OCI-LY7 (cell line): Measurements from ENCODE around the gene NDUFC2. TPM values are rescaled to one million over a fixed set of nuclear protein-coding genes. Genes with fewer than 3 reads are reported as not detected.

Experiments used
- BruUV-seq: library from RNA; stranded (reverse); fragments of 400-500 nt; replicated peaks from 2 replicates; lab custom pipeline; 2021; lab: Mats Ljungman, UMichigan
- CTCF ChIA-PET: fragments of 300-600 bp; sonication (Branson Sonifier 250); formaldehyde crosslinking; loops from one replicate; lab custom pipeline; 2022; ENCODE audit warnings: antibody characterized with exemption; ENCODE audit not compliant: unreplicated experiment; lab: Charles Lee
- POLR2A ChIA-PET: fragments of 300-600 bp; sonication (Branson Sonifier 250); formaldehyde crosslinking; loops from one replicate; lab custom pipeline; 2022; ENCODE audit warnings: antibody characterized with exemption; lab: Charles Lee
- DNase-seq: peaks from one replicate; pipeline ENCODE4 v3.0.0-alpha.2; 2015; ENCODE audit warnings: low spot score
- H2AFZ ChIP-seq: fragments of 200-600 bp; sonication (generic), shearing (Covaris generic); 2 replicates; pipeline ENCODE4 v1.6.1; 2014; ENCODE audit warnings: mild to moderate bottlenecking, antibody characterized with exemption, low read length, moderate library complexity
- H3K27ac ChIP-seq: fragments of 200-600 bp; sonication (generic); 2 replicates; pipeline ENCODE4 v1.5.1; 2014; ENCODE audit warnings: mixed run types, low read depth, mild to moderate bottlenecking, moderate library complexity, low read length, inconsistent platforms; ENCODE audit not compliant: poor library complexity, severe bottlenecking
- H3K36me3 ChIP-seq: fragments of 200-600 bp; sonication (generic); 2 replicates; pipeline ENCODE4 v1.6.1; 2014; ENCODE audit warnings: mild to moderate bottlenecking, antibody characterized with exemption, low read length, moderate library complexity, mixed read lengths; ENCODE audit not compliant: insufficient read depth
- H3K4me1 ChIP-seq: fragments of 200-600 bp; sonication (generic); 2 replicates; pipeline ENCODE4 v1.5.1; 2014; ENCODE audit warnings: mild to moderate bottlenecking, low read length; ENCODE audit not compliant: insufficient read depth, poor library complexity, severe bottlenecking
- H3K4me2 ChIP-seq: fragments of 200-600 bp; sonication (generic); 2 replicates; pipeline ENCODE4 v1.6.1; 2014; ENCODE audit warnings: mild to moderate bottlenecking, low read length
- H3K4me3 ChIP-seq: fragments of 200-600 bp; sonication (generic); 2 replicates; pipeline ENCODE4 v1.5.1; 2014; ENCODE audit warnings: mild to moderate bottlenecking, low read depth, low read length; ENCODE audit not compliant: poor library complexity, severe bottlenecking
- H3K79me2 ChIP-seq: fragments of 200-600 bp; sonication (generic); 2 replicates; pipeline ENCODE4 v1.6.1; 2016; ENCODE audit warnings: low read depth, mild to moderate bottlenecking, low read length, moderate library complexity, mixed read lengths; ENCODE audit not compliant: insufficient read depth
- H3K9me2 ChIP-seq: fragments of 200-600 bp; sonication (generic); 2 replicates; pipeline ENCODE4 v1.6.1; 2016; ENCODE audit warnings: mild to moderate bottlenecking, low read length, mixed read lengths; ENCODE audit not compliant: insufficient read depth
- H3K9me3 ChIP-seq: fragments of 200-600 bp; sonication (generic); 2 replicates; pipeline ENCODE4 v1.6.1; 2014; ENCODE audit warnings: mild to moderate bottlenecking, mixed run types, low read length, mixed read lengths
- H4K20me1 ChIP-seq: fragments of 200-600 bp; sonication (generic); 2 replicates; pipeline ENCODE4 v1.6.1; 2014; ENCODE audit warnings: mild to moderate bottlenecking, antibody characterized with exemption, low read length, moderate library complexity, mixed read lengths; ENCODE audit not compliant: insufficient read depth
- EZH2phosphoT487 ChIP-seq: fragments of 200-600 bp; sonication (generic); IDR thresholded peaks from 2 replicates; pipeline ENCODE4 v1.6.1; 2018; ENCODE audit warnings: low read depth, borderline replicate concordance, mild to moderate bottlenecking, mixed run types, antibody characterized with exemption, low read length, moderate library complexity, mixed read lengths
- intact Hi-C: fragments of 100-400 bp; cut with micrococcal nuclease; formaldehyde crosslinking; loops from one replicate; pipeline ENCODE4 v1.10.0; 2022; ENCODE audit not compliant: unreplicated experiment
- total RNA-seq, 2 experiments: library from RNA; depleted of rRNA in 1 of 2; stranded (reverse); fragments of >200 nt in 1 of 2; shearing (Covaris generic) in 1 of 2; gene quantifications; 2 replicates each; pipeline ENCODE4 v1.2.3, GENCODE V29; 2014 to 2022
- TF ChIP-seq, protein P1 (sequence below): fragments of 200-600 bp; sonication (generic); conservative IDR thresholded peaks from 2 replicates; pipeline ENCODE4 v1.5.1; 2014; ENCODE audit warnings: mild to moderate bottlenecking, antibody characterized with exemption, low read length, moderate library complexity, mixed read lengths

NDUFC2 gene
- total RNA-seq, 2 experiments from 2014 or later, result 53.3 to 95.7 TPM

DNA sequence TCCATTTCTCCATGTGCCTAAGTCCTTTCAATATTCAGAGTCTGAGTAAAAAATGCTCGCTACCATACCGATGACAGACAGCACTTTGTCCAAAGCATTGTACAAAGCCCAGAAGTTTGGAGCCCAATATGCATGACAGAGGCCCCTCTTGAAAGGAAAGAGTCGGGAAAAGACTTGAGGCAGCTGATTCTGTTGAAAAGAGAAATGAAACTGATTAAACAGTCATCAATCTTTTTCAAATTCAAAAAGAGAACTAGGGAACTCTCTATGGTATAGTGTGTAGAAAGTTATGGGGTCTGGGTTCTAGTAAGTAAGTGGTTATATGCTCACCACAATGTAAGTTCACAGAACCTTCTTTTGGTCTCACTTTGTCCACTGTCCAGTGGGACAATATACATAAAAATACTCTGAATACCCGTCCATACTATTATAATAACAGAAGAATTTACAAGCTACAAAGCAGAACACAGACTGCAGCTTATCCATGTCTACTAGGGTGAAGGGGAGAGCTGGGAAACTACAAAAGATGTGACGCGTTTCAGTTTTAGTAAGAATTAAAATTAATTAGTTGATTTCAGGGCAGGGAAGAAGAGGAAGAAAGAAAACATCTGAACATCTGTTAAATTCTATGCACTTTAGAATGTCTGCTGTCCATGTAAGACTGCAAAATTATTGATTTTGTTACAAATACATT is 33.1 kb upstream of the NDUFC2 start:
- intact Hi-C loops, result no loop called here
- TF ChIP-seq EZH2phosphoT487, result no peak
- TF ChIP-seq, protein P1, sequence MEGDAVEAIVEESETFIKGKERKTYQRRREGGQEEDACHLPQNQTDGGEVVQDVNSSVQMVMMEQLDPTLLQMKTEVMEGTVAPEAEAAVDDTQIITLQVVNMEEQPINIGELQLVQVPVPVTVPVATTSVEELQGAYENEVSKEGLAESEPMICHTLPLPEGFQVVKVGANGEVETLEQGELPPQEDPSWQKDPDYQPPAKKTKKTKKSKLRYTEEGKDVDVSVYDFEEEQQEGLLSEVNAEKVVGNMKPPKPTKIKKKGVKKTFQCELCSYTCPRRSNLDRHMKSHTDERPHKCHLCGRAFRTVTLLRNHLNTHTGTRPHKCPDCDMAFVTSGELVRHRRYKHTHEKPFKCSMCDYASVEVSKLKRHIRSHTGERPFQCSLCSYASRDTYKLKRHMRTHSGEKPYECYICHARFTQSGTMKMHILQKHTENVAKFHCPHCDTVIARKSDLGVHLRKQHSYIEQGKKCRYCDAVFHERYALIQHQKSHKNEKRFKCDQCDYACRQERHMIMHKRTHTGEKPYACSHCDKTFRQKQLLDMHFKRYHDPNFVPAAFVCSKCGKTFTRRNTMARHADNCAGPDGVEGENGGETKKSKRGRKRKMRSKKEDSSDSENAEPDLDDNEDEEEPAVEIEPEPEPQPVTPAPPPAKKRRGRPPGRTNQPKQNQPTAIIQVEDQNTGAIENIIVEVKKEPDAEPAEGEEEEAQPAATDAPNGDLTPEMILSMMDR, result no peak
- Histone ChIP-seq H3K4me3 (no peak overlapping the region), H3K4me1 (peaks cover 8% of the 10 kb centered on the region), H3K4me2 (no peak overlapping the region), H3K9me2 (no peaks in the 10 kb centered on the region), H3K9me3 (no peaks in the 10 kb centered on the region), H3K27ac (no peak overlapping the region), H3K36me3 (peaks cover 67% of the 10 kb centered on the region), H3K79me2 (no peaks in the 10 kb centered on the region), H2AFZ (no peak overlapping the region), H4K20me1 (no peaks in the 10 kb centered on the region)
- CTCF ChIA-PET, result no interaction called here
- POLR2A ChIA-PET, result interaction anchor here (0.7 kb wide), 1 partner anchor 161 kb away, joined by 3 read pairs; no protein-coding TSS in a partner anchor
- BruUV-seq, result no TSS peak
- DNase-seq, result no peak

DNA sequence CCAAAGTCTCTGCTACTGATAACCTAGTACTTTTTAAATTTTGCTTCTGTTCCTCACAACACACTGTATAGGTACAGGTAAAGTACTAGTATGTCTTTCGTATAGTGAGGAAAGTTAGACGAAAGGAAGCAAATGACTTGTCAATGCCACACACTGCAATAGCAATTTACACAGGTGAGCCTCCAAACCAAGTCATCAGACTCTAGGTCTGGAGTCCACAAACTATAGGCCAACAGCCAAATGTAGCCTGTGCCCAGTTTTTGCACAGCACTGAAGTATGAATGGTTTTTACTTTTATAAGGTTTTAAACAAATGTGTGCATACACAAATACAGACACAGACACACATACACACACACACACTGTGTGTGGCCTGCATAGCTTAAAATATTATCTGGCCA is 31.6 kb upstream of the NDUFC2 start:
- intact Hi-C loops, result no loop called here
- no peak for DNase-seq
- H3K36me3 ChIP-seq, result peaks cover 62% of the 10 kb centered on the region
- ChIA-PET POLR2A (no interaction called here), CTCF (no interaction called here)
- no peak overlapping the region for H3K27ac ChIP-seq
- H3K9me3 ChIP-seq, result no peaks in the 10 kb centered on the region
- no peak overlapping the region for H2AFZ ChIP-seq
- no peak overlapping the region for H3K4me2 ChIP-seq
- no peaks in the 10 kb centered on the region for H3K79me2 ChIP-seq
- TF ChIP-seq, protein P1, result no peak
- no peak for TF ChIP-seq EZH2phosphoT487
- H3K4me3 ChIP-seq, result no peak overlapping the region
- H4K20me1 ChIP-seq, result no peaks in the 10 kb centered on the region
- peaks cover 8% of the 10 kb centered on the region for H3K4me1 ChIP-seq
- no peaks in the 10 kb centered on the region for H3K9me2 ChIP-seq
- no TSS peak for BruUV-seq

DNA sequence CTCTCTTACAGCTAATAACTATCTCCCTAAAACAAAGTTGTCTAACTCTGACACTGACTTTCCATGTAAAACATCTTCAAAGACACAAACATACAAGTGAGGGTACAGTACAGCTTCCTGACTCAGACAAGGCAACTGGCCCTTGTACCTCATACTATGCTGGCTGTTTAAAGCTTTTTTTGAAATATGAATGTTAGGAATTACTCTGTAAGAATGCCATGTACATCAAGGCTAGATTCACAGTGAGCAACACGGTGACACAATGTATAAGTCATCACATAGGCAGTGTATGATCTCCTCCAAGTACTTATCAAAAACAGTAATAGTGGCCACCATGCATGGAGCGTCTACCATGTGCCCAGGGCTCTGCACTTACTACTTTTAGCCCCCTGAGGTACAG is 31.2 kb upstream of the NDUFC2 start:
- H3K27ac ChIP-seq, result no peak overlapping the region
- H3K36me3 ChIP-seq, result peaks cover 64% of the 10 kb centered on the region
- POLR2A ChIA-PET, result no interaction called here
- no peak for DNase-seq
- intact Hi-C loops, result no loop called here
- no peaks in the 10 kb centered on the region for H3K9me3 ChIP-seq
- H3K79me2 ChIP-seq, result no peaks in the 10 kb centered on the region
- BruUV-seq, result no TSS peak
- no peak overlapping the region for H3K4me3 ChIP-seq
- peaks cover 8% of the 10 kb centered on the region for H3K4me1 ChIP-seq
- H4K20me1 ChIP-seq, result no peaks in the 10 kb centered on the region
- CTCF ChIA-PET, result no interaction called here
- H3K4me2 ChIP-seq, result no peak overlapping the region
- H3K9me2 ChIP-seq, result no peaks in the 10 kb centered on the region
- H2AFZ ChIP-seq, result no peak overlapping the region
- TF ChIP-seq, protein P1, result no peak
- TF ChIP-seq EZH2phosphoT487, result no peak
